Subcutaneous adipose tissue (tissue), 4 donors: ENCODE measurements around the gene BAHD1. TPM values are rescaled to one million over a fixed set of nuclear protein-coding genes. Genes with fewer than 3 reads are reported as not detected.

ENCODE experiments used
- total RNA-seq, 4 donors: library from RNA; depleted of rRNA; stranded (reverse); fragments of >200 nt; gene quantifications; one replicate each; pipeline ENCODE4 v1.1.0, GENCODE V29; 2016
- TF ChIP-seq, protein P1 (sequence below): fragments of 450-650 bp; IDR thresholded peaks from one replicate; pipeline ENCODE4 v1.5.1; 2016; ENCODE audit warnings: low read depth, mild to moderate bottlenecking, control low read depth, antibody characterized with exemption, moderate library complexity

The BAHD1 gene
- total RNA-seq, 4 donors from 2014 or later = 4.1 to 17.1 (median 9.1) TPM

GRCh38 chr15:40471808-40472150, 31.0 kb downstream of the BAHD1 start:
- TF ChIP-seq, protein P1, sequence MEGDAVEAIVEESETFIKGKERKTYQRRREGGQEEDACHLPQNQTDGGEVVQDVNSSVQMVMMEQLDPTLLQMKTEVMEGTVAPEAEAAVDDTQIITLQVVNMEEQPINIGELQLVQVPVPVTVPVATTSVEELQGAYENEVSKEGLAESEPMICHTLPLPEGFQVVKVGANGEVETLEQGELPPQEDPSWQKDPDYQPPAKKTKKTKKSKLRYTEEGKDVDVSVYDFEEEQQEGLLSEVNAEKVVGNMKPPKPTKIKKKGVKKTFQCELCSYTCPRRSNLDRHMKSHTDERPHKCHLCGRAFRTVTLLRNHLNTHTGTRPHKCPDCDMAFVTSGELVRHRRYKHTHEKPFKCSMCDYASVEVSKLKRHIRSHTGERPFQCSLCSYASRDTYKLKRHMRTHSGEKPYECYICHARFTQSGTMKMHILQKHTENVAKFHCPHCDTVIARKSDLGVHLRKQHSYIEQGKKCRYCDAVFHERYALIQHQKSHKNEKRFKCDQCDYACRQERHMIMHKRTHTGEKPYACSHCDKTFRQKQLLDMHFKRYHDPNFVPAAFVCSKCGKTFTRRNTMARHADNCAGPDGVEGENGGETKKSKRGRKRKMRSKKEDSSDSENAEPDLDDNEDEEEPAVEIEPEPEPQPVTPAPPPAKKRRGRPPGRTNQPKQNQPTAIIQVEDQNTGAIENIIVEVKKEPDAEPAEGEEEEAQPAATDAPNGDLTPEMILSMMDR = no peak

DNA sequence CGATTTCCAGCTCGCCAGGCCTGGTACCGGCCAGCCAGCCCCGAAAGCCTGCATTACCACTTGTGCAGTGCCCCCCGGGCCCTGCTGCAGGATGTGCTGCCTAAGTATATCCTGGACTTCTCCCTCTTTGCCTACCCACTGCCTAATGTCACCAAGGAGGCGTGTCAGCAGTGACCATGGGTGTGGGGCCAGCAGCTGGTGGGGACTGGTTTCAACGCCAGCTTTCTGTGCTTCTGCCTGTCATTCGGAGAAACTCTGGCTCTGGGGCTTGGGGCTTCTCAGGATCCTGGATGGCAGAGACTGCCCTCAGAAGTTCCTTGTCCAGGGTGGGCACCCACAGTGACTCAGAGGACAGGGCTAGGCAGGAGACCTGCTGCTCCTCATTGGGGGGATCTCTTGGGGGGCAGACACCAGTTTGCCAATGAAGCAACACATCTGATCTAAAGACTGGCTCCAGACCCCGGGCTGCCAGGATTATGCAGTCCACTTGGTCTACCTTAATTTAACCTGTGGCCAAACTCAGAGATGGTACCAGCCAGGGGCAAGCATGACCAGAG, 31.5 kb downstream of the BAHD1 start:
- TF ChIP-seq, protein P1 = no peak

GRCh38 chr15:40474581-40474980, 33.8 kb downstream of the BAHD1 start:
- TF ChIP-seq, protein P1 = no peak

DNA sequence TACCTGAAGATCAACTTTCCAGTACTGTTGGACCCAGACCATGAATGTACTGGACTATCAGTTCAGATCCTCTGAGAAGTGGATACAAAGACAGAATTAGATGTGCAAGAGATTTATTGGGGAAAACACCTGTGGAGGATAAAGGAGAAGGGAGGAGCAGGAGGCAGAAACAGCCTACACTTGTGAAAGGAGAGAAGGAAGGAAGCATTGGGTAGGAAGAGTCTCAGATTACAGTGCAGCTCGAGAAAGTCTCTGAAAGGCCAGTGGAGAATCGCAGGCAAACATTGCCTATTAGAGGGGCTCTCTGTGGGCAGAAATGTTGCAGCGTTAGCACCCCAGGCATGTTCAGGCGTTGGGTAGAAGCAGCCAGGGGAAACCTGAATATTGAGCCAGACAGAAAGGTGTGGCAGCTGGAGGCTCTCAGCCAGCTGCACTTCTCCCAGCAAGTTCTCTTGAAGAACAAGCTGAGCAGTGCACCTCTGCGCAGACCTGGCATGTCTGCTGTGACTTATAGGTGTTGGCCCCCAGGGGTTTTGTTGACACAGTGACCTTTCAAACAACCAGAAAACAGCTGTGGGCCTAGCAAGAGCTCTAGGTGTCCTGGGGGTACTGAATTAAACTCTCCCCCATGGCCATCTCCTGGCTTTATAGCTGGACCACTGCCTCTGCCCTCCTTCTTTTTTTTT, 37.0 kb downstream of the BAHD1 start:
- TF ChIP-seq, protein P1 = no peak

GRCh38 chr15:40479024-40479423, 38.3 kb downstream of the BAHD1 start:
- TF ChIP-seq, protein P1 = no peak

DNA sequence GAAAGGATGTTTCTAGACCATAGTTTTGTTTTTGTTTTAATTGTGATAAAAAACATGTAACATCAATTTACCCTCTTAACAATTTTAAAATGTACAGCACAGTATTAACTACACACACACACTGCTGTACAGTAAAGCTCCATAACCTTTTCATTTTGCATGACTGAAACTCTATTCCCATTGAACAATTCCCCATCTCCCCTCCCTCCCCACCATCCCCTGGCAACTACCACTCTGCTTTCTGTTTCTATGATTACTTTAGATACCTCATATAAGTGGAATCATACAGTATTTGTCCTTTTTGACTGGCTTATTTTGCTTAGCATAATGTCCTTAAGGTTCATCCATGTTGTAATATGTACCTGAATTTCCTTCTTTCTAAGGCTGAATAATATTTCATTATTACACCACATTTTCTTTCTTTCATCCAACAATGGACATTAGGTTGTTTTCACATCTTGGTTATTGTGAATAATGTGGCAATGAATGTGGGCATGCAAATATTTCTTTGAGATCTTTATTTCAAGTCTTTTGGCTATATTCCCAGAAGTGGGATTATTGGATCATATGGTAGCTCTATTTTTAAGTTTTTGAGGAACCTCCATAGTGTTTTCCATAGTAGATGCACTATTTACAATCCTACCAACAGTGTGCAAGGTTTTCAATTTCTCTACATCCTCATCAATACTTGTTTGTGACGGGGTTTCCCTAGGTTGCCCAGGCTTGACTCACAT, 40.8 kb downstream of the BAHD1 start:
- TF ChIP-seq, protein P1 = no peak

DNA sequence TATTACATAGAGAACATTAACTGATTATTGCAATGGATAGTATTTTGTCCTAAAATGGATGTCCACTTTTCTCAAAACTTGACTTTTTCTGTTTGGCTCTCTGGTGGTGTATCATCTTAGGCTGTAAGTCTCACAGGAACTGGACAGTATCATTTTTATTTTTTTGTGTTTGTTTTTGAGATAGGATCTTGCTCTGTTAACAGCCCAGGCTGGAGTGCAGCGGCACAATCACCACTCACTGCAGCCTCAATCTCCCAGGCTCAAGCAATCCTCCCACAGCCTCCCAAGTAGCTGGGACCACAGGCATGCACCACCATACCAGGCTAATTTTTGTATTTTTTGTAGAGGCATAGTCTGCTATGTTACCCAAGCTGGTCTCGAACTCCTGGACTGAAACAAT, 43.2 kb downstream of the BAHD1 start:
- TF ChIP-seq, protein P1 = no peak
